Glutamatergic neuron (in vitro differentiated cells): ENCODE results near the gene F13A1. TPM values are rescaled to one million over a fixed set of nuclear protein-coding genes. Genes with fewer than 3 reads are reported as not detected.

Experiments
- DNase-seq: peaks from one replicate; pipeline ENCODE4 v3.0.0; 2022
- H3K27ac Mint-ChIP-seq: one replicate; pipeline ENCODE4 v1.8.0; 2020; ENCODE audit warnings: mild to moderate bottlenecking, mixed read lengths, inconsistent platforms; ENCODE audit not compliant: unreplicated experiment
- H3K27me3 Mint-ChIP-seq: one replicate; pipeline ENCODE4 v1.8.0; 2020; ENCODE audit warnings: mild to moderate bottlenecking, moderate library complexity, mixed read lengths, inconsistent platforms; ENCODE audit not compliant: unreplicated experiment
- H3K36me3 Mint-ChIP-seq: one replicate; pipeline ENCODE4 v1.8.0; 2020; ENCODE audit warnings: mild to moderate bottlenecking, mixed read lengths, inconsistent platforms; ENCODE audit not compliant: unreplicated experiment
- H3K4me1 Mint-ChIP-seq: one replicate; pipeline ENCODE4 v1.8.0; 2020; ENCODE audit warnings: mild to moderate bottlenecking, low read depth, mixed read lengths, inconsistent platforms; ENCODE audit not compliant: unreplicated experiment
- H3K4me3 Mint-ChIP-seq: one replicate; pipeline ENCODE4 v1.8.0; 2020; ENCODE audit warnings: mild to moderate bottlenecking, mixed read lengths, inconsistent platforms; ENCODE audit not compliant: unreplicated experiment
- H3K9me3 Mint-ChIP-seq: one replicate; pipeline ENCODE4 v1.8.0; 2020; ENCODE audit warnings: mild to moderate bottlenecking, moderate library complexity, mixed read lengths, inconsistent platforms; ENCODE audit not compliant: unreplicated experiment
- total RNA-seq: library from RNA; stranded (reverse); fragmentation: NEBNext Ultra II Directional; extraction: Animal tissue kit (Norgen Biotek cat#: 25700); gene quantifications from one replicate; pipeline ENCODE4 v1.2.1, GENCODE V29; 2021; ENCODE audit not compliant: unreplicated experiment
- TF ChIP-seq, protein P1 (sequence below): fragments of 200-600 bp; sonication (generic); IDR thresholded peaks from one replicate; pipeline ENCODE4 v1.5.0; 2021; ENCODE audit not compliant: partially characterized antibody, unreplicated experiment

F13A1 gene
- total RNA-seq, 1 donor from 2014 or later = not detected

GRCh38 chr6:6176586-6177228 lies 143.8 kb downstream of the F13A1 start:
- H3K4me3 Mint-ChIP-seq = no peak overlapping the region
- no peaks in the 10 kb centered on the region for H3K36me3 Mint-ChIP-seq
- no peak for DNase-seq
- H3K27me3 Mint-ChIP-seq = peaks cover 8% of the 10 kb centered on the region
- peaks cover 18% of the 10 kb centered on the region for H3K4me1 Mint-ChIP-seq
- no peak overlapping the region for H3K27ac Mint-ChIP-seq
- TF ChIP-seq, protein P1, sequence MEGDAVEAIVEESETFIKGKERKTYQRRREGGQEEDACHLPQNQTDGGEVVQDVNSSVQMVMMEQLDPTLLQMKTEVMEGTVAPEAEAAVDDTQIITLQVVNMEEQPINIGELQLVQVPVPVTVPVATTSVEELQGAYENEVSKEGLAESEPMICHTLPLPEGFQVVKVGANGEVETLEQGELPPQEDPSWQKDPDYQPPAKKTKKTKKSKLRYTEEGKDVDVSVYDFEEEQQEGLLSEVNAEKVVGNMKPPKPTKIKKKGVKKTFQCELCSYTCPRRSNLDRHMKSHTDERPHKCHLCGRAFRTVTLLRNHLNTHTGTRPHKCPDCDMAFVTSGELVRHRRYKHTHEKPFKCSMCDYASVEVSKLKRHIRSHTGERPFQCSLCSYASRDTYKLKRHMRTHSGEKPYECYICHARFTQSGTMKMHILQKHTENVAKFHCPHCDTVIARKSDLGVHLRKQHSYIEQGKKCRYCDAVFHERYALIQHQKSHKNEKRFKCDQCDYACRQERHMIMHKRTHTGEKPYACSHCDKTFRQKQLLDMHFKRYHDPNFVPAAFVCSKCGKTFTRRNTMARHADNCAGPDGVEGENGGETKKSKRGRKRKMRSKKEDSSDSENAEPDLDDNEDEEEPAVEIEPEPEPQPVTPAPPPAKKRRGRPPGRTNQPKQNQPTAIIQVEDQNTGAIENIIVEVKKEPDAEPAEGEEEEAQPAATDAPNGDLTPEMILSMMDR = no peak
- H3K9me3 Mint-ChIP-seq = peaks cover 4% of the 10 kb centered on the region

GRCh38 chr6:6176127-6176526 lies 144.3 kb downstream of the F13A1 start:
- Mint-ChIP-seq H3K4me3 (no peak overlapping the region), H3K9me3 (peaks cover 4% of the 10 kb centered on the region), H3K27me3 (peaks cover 8% of the 10 kb centered on the region), H3K27ac (no peak overlapping the region), H3K4me1 (peaks cover 16% of the 10 kb centered on the region), H3K36me3 (no peaks in the 10 kb centered on the region)
- DNase-seq = no peak
- TF ChIP-seq, protein P1 = no peak

GRCh38 chr6:6169141-6169540 lies 151.3 kb downstream of the F13A1 start:
- TF ChIP-seq, protein P1 = no peak
- Mint-ChIP-seq H3K27ac (no peak overlapping the region), H3K4me1 (no peaks in the 10 kb centered on the region), H3K9me3 (no peaks in the 10 kb centered on the region), H3K36me3 (no peaks in the 10 kb centered on the region), H3K27me3 (no peaks in the 10 kb centered on the region), H3K4me3 (no peak overlapping the region)
- no peak for DNase-seq

GRCh38 chr6:6166064-6166463 lies 154.4 kb downstream of the F13A1 start:
- no peak for DNase-seq
- TF ChIP-seq, protein P1 = no peak
- no peaks in the 10 kb centered on the region for H3K4me1 Mint-ChIP-seq
- no peaks in the 10 kb centered on the region for H3K9me3 Mint-ChIP-seq
- peaks cover 4% of the 10 kb centered on the region for H3K36me3 Mint-ChIP-seq
- peaks cover 2% of the 10 kb centered on the region for H3K27me3 Mint-ChIP-seq
- H3K27ac Mint-ChIP-seq = no peak overlapping the region
- H3K4me3 Mint-ChIP-seq = no peak overlapping the region

DNA sequence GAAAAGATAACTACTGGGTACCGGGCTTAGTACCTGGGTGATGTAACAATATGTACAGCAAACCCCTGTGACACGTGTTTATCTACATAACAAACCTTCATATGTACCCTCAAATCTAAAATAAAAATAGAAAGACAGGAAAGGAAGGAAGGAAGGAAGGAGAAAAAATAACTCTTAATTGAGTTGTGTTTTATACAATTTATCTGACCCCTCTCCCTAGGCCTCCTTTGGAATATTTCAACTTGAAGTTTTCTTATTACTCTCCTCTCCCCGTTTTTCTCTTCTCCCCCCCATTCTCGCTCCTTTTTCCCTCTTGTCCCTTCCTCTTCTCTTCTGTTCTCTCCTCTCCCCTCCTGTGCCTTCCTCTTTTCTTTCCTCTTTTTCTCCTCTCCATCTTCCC lies 156.1 kb downstream of the F13A1 start:
- no peak overlapping the region for H3K4me3 Mint-ChIP-seq
- H3K27ac Mint-ChIP-seq = no peak overlapping the region
- H3K36me3 Mint-ChIP-seq = peaks cover 4% of the 10 kb centered on the region
- no peaks in the 10 kb centered on the region for H3K9me3 Mint-ChIP-seq
- DNase-seq = no peak
- TF ChIP-seq, protein P1 = no peak
- H3K27me3 Mint-ChIP-seq = peaks cover 2% of the 10 kb centered on the region
- no peaks in the 10 kb centered on the region for H3K4me1 Mint-ChIP-seq
